ENCODE results near the gene EEF1A2.

The EEF1A2 gene

DNA sequence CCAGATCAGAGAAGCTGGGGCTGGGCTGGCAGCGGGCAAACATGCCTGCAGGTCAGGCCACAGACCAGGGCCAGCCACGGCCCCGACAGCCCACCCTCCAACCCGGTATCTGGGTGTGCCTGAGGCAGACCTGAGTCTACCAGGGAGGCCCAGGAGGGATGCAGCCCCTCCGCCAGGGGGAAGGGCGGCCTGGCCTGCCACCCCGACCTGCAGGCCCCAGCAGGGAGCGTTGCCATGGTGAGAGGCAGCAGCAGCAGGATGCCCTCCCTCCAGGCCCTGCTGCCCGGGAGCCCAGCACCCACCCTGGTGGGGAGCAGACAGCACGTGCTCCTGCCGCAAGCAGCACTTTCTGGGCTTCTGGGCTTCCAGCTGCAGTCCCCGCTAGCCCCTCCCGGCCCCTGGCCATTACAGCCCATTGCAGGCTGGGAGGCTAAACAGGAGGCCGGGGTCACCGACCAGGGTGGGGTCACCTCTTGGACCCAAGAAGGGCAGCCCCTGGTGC is 3.8 kb upstream of the EEF1A2 start:
- Histone ChIP-seq H3K4me3 (replicated peaks; ENCODE audit: low read depth, low read length) (no peak overlapping the region), H3K27me3 (replicated peaks; ENCODE audit: control insufficient read depth, insufficient read depth, low read length) (no peaks in the 10 kb centered on the region; the same call in 1 of the 2 replicates), H3K36me3 (ENCODE audit: control insufficient read depth, insufficient read depth, low read length) (no peaks in the 10 kb centered on the region)
- DNase-seq (ENCODE audit: extremely low read depth, insufficient read length): no peak
- TF ChIP-seq, protein P1, sequence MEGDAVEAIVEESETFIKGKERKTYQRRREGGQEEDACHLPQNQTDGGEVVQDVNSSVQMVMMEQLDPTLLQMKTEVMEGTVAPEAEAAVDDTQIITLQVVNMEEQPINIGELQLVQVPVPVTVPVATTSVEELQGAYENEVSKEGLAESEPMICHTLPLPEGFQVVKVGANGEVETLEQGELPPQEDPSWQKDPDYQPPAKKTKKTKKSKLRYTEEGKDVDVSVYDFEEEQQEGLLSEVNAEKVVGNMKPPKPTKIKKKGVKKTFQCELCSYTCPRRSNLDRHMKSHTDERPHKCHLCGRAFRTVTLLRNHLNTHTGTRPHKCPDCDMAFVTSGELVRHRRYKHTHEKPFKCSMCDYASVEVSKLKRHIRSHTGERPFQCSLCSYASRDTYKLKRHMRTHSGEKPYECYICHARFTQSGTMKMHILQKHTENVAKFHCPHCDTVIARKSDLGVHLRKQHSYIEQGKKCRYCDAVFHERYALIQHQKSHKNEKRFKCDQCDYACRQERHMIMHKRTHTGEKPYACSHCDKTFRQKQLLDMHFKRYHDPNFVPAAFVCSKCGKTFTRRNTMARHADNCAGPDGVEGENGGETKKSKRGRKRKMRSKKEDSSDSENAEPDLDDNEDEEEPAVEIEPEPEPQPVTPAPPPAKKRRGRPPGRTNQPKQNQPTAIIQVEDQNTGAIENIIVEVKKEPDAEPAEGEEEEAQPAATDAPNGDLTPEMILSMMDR (IDR thresholded peaks at IDR 0.05; ENCODE audit: insufficient read depth, low read length, poor library complexity, severe bottlenecking): no peak

DNA sequence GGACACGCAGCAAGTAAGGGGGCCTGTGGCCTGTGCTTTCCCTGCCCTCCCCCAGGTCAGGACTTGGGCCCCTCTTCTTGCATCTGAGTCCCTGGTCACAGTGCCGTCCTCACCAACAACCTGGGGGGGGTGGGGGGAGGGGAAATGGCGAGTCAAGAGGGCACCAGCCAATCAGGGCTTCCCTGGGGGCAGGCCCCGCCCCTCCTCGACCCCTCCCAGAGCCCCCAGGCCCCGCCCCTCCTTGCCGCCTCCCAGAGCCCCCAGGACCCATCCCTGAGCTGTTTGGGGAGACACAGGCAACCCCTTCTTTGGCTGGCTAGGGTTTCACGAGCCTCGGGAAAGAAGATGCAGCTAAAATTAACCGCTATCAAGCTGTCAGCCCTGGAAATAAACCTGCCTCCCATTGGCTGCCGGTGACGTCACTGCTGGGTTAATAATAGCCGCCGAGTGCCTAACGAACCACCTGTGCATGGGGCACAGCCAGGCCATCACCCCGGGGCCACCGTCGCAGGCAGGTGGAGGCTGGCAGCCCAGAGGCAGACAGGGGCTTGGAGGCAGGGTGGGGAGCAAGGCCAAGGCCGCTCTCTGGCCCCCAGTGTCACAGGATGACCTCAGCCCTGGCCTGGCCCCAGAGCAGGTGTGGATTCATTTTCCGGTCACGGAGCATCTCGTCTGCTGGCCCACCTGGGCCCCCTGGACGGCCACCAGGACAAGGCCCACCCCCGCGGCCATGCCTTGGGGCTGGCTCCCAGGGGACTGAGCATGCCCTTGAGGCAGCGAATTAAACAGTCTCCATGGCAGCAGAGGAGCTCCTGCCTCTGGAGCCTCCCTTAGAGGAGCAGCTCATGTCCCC is 3.2 kb upstream of the EEF1A2 start:
- Histone ChIP-seq H3K36me3 (ENCODE audit: control insufficient read depth, insufficient read depth, low read length) (no peaks in the 10 kb centered on the region), H3K27me3 (replicated peaks; ENCODE audit: control insufficient read depth, insufficient read depth, low read length) (no peaks in the 10 kb centered on the region; the same call in 1 of the 2 replicates), H3K4me3 (replicated peaks; ENCODE audit: low read depth, low read length) (no peak overlapping the region)
- DNase-seq (ENCODE audit: extremely low read depth, insufficient read length): no peak
- TF ChIP-seq, protein P1 (IDR thresholded peaks at IDR 0.05; ENCODE audit: insufficient read depth, low read length, poor library complexity, severe bottlenecking): no peak

DNA sequence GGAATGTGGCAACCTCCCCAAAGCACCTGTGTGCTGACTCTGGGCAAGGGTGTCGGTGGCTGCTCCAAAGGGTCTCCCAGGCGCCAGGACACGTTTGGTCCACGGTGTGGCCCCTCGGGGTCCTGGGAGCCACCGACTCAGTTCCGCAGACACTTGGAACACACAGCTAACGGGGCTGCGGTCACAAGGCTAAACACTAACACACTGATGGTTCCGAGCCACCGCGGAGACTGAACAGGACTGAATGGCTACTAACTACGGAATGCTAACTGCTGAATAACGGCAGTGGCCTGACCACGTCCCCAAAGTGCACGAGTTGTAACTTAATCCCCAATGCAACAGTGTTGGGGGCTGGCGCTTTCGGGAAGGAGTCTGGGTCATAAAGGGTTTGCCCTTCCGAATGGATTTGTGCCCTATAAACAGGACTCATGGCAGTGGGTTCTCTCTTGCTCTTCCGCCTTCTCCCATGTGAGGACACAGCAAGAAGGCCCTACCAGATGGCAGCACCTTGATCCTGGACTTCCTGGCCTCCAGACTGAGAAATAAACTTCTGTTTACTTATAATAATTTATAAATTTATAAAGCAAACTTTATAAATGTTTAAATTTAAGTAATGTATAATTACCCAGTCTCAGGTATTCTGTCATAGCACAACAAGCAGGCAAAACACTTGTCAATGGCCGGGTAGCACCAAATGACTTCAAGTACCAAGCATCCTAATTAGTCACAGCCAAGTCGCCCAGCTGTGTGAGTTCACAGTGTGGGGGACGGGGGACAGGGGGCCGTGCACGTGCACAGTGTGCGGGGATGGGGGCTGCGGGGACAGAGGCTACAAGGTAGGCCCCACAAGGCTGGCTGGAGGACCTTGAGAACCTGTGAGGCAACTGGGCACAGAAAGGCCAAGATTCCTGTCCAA is 2.3 kb upstream of the EEF1A2 start:
- Histone ChIP-seq H3K4me3 (replicated peaks; ENCODE audit: low read depth, low read length) (no peak overlapping the region), H3K27me3 (replicated peaks; ENCODE audit: control insufficient read depth, insufficient read depth, low read length) (no peaks in the 10 kb centered on the region; the same call in 1 of the 2 replicates), H3K36me3 (ENCODE audit: control insufficient read depth, insufficient read depth, low read length) (no peaks in the 10 kb centered on the region)
- TF ChIP-seq, protein P1 (IDR thresholded peaks at IDR 0.05; ENCODE audit: insufficient read depth, low read length, poor library complexity, severe bottlenecking): no peak
- DNase-seq (ENCODE audit: extremely low read depth, insufficient read length): no peak

DNA sequence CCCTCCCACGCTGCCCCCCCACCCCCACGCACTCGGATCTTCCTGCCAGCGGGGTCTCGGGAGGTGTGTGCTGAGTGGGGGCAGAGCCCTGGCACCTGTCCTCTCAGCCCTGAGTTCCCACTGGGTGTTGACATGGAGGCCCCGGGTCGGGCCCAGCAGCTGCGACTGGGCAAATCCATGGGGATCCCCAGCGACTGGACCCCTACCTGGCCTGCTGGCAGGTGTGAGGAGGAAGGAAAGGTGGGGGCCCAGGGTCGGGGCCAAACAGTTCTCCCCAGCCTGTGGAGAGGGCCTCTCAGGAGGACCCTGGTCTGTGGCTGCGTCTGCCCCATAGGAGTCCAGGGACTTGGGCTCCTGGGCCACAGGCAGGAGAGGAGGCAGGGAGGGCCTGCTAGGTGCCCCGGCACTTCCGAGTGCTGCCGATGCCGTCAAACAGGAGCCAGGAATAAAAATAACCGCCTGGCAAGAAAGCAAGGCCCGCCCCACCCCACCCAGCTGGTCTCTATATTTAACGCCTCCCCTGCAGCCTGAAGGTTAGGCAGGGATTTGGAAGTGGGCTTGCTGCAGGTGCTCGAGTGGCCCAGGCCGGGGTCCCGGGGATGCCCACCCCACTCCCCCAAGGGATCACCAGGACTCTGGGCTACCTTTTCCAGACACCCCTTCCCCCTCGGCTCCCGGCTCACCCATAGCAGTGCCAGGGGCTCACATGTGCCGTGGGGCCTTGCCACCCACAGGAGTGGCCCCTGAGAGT is 1.4 kb upstream of the EEF1A2 start:
- Histone ChIP-seq H3K36me3 (ENCODE audit: control insufficient read depth, insufficient read depth, low read length) (no peaks in the 10 kb centered on the region), H3K27me3 (replicated peaks; ENCODE audit: control insufficient read depth, insufficient read depth, low read length) (no peaks in the 10 kb centered on the region; the same call in 1 of the 2 replicates), H3K4me3 (replicated peaks; ENCODE audit: low read depth, low read length) (no peak overlapping the region)
- TF ChIP-seq, protein P1 (IDR thresholded peaks at IDR 0.05; ENCODE audit: insufficient read depth, low read length, poor library complexity, severe bottlenecking): no peak
- DNase-seq (ENCODE audit: extremely low read depth, insufficient read length): no peak

DNA sequence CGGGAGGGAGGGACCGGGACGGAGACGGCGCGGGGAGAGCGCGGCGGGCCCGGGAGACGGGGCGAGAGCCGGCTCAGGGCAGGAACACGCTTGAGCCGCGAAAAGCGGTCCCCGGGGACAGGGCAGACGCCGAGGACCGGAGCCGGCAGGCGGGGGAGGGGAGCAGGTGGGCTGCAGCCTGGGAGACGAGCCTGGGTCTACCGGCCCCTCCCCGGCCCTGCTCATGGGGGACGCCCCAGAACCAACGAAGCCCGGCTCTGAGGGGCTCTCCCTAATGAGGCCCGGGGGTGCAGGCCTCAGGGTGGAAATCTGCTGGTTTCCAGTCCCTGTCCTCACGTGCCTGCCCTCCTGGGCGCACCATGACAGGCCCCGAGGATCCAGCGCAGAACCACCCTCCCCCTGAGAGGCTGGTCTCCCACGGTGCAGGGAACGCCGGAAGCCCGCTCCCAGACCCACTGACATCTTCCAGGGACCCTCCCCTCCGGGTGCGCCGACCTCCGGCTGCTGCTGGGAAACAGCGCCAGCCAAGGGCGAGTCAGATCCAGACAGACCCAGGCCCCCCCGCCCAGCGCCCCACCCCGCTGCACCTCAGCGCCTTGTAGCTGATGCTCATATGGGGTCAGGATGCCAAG is 571 bp upstream of the EEF1A2 start:
- Histone ChIP-seq H3K27me3 (replicated peaks; ENCODE audit: control insufficient read depth, insufficient read depth, low read length) (no peaks in the 10 kb centered on the region; the same call in 1 of the 2 replicates), H3K4me3 (replicated peaks; ENCODE audit: low read depth, low read length) (no peak overlapping the region; the same call in 1 of the 2 replicates), H3K36me3 (ENCODE audit: control insufficient read depth, insufficient read depth, low read length) (no peaks in the 10 kb centered on the region)
- DNase-seq (ENCODE audit: extremely low read depth, insufficient read length): no peak
- TF ChIP-seq, protein P1 (IDR thresholded peaks at IDR 0.05; ENCODE audit: insufficient read depth, low read length, poor library complexity, severe bottlenecking): no peak
